ENCODE data around the gene RPS5.

- TF ChIP-seq RNF2 (IDR thresholded peaks at IDR 0.05; ENCODE audit: borderline replicate concordance, low read depth) (no peak), HMGXB4 (CRISPR knock-in tag; IDR thresholded peaks at IDR 0.05; ENCODE audit: borderline replicate concordance) (no peak), HDAC2 (IDR thresholded peaks at IDR 0.05) (no peak), JUN (IDR thresholded peaks at IDR 0.05) (no peak), USF2 (IDR thresholded peaks at IDR 0.05) (no peak), CTCF (IDR thresholded peaks at IDR 0.05) (no peak), REST (IDR thresholded peaks at IDR 0.05) (no peak)
Measured at GRCh38 chr19:58398545-58398944, 11.5 kb downstream of the RPS5 start.

All from A549 (cell line).